GM10248 (cell line): ENCODE results near the gene HNRNPLL.
A peak's percentile ranks its signal among the peaks of the same experiment; 100 is the strongest.

Experiments
- CTCF ChIA-PET: fragments of 300-600 bp; sonication (Branson Sonifier 250); formaldehyde crosslinking; extraction: SDS; loops from one replicate; lab custom pipeline; 2021; ENCODE audit warnings: antibody characterized with exemption; lab: Yijun Ruan, JAX
- POLR2A ChIA-PET: fragments of 350-650 bp; sonication (Branson Sonifier 250); formaldehyde crosslinking; extraction: SDS; loops from one replicate; lab custom pipeline; 2020; ENCODE audit warnings: antibody characterized with exemption; lab: Yijun Ruan, JAX
- DNase-seq: peaks from one replicate; pipeline ENCODE4 v3.0.0; 2012; ENCODE audit errors: extremely low spot score
- CTCF ChIP-seq: IDR thresholded peaks from 2 replicates; pipeline ENCODE4 v1.5.1; 2012; ENCODE audit warnings: mild to moderate bottlenecking, low read depth; ENCODE audit errors: extremely low read depth, missing control alignments, control extremely low read depth

HNRNPLL gene

DNA sequence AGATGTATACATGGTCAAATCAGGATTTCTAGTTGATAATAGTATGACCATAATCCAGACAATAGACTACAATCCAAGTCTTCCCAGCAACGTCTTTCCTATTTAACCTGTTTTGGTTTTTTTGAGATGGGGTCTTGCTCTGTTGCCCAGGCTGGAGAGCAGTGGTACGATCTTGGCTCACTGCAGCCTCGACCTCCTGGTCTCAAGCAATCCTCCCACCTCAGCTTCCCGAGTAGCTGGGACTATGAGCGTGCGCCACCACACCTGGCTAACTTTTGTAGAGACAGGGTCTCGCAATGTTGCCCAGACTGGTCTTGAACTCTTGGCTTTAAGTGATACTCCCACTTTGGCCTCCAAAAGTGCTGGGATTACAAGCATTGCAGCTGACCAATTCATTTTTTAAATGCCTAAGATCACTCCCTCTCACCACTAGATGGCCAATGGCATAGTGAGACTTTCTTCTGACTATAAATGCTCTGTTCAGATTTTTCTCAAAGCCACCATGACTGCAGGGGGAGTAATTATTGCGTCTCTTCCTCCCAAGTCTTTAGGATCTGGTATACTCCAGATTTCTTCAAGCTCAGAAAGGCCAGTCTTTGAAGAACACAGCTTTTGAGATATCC, 47.6 kb downstream of the HNRNPLL start:
- DNase-seq, result no peak
- TF ChIP-seq CTCF, result peak; percentile 30
- ChIA-PET POLR2A (interaction anchor here (1.0 to 1.3 kb wide), 2 partner anchors 179 to 196 kb away, joined by 4 to 6 read pairs; no protein-coding TSS in a partner anchor), CTCF (interaction anchor here (0.8 to 2.8 kb wide), 10 partner anchors 10 to 183 kb away, joined by 3 to 14 read pairs (median 3); no protein-coding TSS in a partner anchor)

DNA sequence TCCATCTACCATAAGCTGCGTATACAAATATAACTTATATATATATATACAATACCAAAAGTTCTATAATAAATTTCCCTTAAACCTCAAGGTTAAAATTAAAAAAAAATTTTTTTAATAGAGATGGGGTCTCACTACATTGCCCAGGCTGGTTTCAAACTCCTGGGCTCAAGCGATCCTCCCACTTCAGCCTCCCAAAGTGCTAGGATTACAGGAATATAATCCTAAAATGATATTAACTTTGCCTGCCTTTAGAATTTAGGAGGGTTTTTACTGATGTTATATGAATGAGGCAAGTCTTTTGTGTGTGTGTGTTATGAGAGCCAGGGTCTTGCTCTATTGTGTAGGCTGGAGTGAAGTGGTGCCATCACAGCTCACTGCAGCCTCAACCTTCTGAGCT, 49.2 kb downstream of the HNRNPLL start:
- ChIA-PET CTCF (interaction anchor here (1.0 to 2.8 kb wide), 8 partner anchors 9 to 238 kb away, joined by 3 to 14 read pairs (median 4); no protein-coding TSS in a partner anchor), POLR2A (no interaction called here)
- DNase-seq, result no peak
- TF ChIP-seq CTCF, result no peak

- CTCF ChIA-PET, result interaction anchor here (0.9 kb wide), 1 partner anchor 16 kb away, joined by 3 read pairs; no protein-coding TSS in a partner anchor
- TF ChIP-seq CTCF, result no peak
- POLR2A ChIA-PET, result no interaction called here
- DNase-seq, result no peak
Observed at GRCh38 chr2:38552259-38552658, 50.5 kb downstream of the HNRNPLL start.

GRCh38 chr2:38551746-38552145, 51.0 kb downstream of the HNRNPLL start:
- TF ChIP-seq CTCF, result no peak
- POLR2A ChIA-PET, result no interaction called here
- CTCF ChIA-PET, result interaction anchor here (0.9 kb wide), 1 partner anchor 15 kb away, joined by 3 read pairs; no protein-coding TSS in a partner anchor
- DNase-seq, result no peak

GRCh38 chr2:38551171-38551570, 51.6 kb downstream of the HNRNPLL start:
- CTCF ChIA-PET, result no interaction called here
- DNase-seq, result no peak
- no peak for TF ChIP-seq CTCF
- POLR2A ChIA-PET, result no interaction called here

- ChIA-PET CTCF (interaction anchor here (0.6 to 3.1 kb wide), 4 partner anchors 12 to 41 kb away, joined by 3 to 20 read pairs (median 4); no protein-coding TSS in a partner anchor), POLR2A (no interaction called here)
- DNase-seq, result no peak
- TF ChIP-seq CTCF, result no peak
Observed at GRCh38 chr2:38549851-38550250, 52.9 kb downstream of the HNRNPLL start.
